HG02610 (cell line): ENCODE measurements around the gene ING2.
A peak's percentile ranks its signal among the peaks of the same experiment; 100 is the strongest.

Source experiments
- ATAC-seq: cut with Tn5 transposase; IDR thresholded peaks from one replicate; pipeline ENCODE4 v1.9.1; 2021; ENCODE audit warnings: mild to moderate bottlenecking, moderate library complexity; ENCODE audit not compliant: unreplicated experiment

Gene ING2

DNA sequence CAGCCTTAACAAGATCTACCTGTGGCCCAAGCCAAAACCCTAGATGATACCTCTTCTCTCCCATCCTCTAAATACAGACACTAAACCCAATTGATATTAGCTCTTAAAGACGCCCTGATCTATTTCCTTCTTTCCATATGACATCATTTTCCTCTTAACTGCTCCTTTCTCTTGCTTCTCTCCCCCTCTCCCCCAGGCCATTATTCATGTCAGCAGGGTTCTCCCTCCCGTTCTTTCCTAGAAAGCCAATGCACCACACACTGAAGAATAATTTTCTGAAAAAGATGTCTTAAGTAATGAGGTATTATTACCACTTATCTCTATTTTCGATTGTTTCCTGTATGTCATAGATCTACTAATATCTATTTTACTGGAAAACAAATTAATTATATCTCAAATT, 9.7 kb upstream of the ING2 start:
- no peak for ATAC-seq

- no peak for ATAC-seq
Observed at GRCh38 chr4:183499389-183499788, 5.5 kb upstream of the ING2 start.

DNA sequence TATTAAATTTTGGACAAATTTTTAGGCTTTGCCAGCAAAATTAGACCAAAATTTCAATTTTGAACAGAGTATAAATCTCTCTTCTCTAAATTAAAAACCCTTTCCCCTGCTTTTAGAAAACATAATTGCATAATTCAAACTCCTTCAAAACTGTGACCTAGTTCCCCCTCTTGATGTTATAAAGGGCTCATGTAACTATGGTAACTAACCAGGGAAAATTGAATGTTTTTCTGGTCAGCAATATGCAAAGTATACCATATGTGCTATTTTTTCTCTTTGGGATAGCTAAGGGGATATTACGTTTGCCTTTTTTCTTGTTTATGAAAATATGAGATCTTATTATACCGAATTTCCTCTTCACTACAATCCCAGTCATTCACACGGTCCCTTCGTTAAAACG, 5.1 kb upstream of the ING2 start:
- no peak for ATAC-seq

DNA sequence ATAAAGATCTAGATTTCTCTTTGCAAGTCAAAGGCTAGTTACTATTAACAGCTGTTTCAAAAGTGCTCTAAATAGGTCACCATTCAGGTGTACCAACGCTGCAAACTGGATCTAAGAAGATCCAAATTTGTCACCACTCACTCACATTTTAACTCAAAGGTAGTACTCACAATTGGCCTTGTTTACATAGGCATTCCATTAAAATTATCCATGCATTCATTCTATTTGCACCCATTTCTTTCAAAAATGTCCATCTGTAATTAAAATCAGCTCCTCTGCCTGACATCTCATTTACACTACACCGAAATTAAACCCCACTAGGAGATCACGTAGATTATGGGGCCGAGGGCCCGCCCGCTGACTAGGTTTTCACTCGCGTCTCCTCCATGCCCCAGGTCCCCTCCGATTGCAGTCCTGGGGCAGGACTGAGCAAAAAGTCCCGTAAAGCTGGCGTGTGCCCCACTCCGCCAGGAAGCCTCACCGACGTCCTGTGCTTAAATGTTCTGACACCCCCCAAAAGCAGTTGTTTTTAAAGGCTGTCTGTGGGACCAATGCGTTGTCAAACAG, 1.3 kb upstream of the ING2 start:
- ATAC-seq = peak; percentile 0

DNA sequence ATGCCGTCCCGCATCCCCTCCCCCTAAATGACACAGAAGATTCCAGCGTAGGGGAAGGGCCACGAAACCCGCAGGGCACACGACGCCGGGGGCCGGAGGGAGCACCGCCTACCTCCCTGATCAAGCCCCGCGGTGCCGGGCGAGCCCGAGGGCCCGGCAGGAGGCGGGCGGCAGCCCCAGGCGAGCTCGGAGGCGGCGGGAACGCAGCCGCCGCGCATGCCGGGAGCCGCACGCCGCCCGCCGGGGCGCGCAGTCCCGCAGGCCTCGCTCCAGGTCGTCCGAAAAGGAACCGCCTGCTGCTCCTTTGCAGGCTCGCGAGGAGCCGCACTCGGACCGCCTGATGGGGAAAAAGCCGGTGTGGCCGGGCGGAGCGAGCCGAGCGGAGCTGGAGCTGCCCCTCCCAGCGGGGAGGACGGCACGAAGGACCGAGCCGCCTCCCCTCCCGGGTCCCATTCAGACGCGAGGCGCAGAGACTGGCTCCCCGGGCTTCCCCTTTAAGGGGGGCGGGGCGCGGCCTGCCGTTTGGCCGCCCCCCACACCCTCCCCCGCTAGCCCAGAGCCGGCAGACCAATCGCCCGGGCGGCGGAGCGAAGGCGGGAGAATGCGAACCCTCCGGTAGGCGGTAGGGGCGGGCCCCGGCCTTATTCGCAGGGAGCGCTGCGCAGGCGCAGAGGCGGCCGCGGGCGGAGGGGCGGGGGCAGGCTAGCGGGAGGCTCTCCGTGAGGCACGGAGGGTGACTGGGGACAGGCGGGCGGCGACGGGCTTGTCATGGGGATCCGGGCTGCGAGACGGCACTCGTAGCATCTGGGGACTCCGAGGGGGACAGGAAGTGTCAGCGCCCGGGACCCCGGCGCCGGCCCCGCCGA, 561 bp upstream of the ING2 start:
- ATAC-seq = peak; percentile 74

DNA sequence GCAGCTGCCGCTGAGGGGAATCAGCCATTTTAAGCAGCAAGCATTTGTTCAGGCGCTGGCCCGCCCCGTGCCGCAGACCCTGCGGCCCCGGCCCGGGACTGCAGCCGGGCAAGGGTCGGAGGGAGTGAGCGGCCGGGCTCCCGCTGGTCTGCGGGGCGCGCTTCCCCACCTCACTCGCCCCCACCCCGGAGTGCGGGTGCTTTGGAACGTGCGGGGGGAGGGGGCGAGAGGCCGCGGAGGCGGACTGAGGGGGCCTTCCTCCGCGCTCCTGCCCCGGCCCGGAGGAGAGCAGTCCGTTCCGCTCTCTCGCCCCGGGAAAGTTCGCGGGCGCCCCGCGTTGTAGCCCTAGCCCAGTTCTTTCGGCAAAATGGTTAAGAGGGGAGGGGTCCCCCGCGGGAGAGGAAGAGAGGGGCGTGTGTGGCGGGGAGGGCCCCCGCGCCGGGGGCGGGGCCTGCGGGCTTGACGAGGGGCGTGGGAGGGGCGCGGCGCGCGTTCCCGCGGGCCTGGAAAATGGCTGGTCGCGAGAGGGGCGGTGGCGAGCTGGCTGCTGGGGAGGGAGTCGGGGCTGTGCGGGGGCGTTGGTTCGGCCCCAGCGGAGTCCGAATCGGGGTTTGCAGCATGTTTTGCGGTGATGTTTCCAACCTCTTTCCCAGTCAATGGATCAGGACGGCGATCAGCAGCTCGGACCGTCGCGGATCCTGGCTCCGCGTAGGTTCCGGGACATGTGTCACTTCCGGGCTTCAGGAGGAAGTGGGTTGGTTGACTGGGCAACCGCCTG, 942 bp downstream of the ING2 start:
- peak; percentile 51 for ATAC-seq

- ATAC-seq = no peak
Observed at GRCh38 chr4:183506389-183506735, 1.5 kb downstream of the ING2 start.

DNA sequence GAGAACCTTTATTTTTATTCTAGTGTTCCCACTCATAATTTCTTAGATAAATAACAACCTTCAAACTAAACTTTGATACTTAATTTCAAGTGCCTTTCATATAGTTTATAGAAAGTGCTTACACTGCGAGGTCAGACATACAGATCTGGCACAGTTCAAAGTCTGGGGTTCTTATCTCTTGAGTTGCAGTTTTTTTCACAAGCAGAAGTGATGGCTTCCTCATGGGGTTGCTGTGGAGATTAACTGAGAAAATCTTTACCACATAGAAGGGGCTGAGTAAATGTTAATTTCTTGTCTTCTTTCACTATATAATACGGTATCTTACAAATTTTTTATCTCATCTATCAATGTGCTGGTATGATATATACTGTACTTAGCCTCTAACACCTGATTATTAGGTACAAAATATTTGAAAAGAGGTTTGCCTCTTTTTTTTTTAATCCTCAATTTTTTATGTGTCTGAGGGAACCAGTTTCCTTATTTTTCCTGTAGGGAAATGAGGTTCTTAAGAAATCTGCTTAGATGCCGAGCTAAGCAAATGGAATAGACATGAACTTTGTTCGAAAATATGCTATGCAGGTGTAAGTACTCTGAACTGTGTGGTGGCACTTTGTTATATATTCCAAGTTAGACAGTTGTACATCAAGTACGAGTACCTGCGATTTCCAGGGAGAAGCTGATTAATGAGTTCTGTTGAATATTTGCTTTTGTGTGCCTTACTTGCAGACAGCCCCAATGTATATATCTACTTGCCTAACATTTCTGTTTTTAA, 3.3 kb downstream of the ING2 start:
- ATAC-seq = no peak

- ATAC-seq = no peak
Observed at GRCh38 chr4:183508697-183509335, 4.0 kb downstream of the ING2 start.

DNA sequence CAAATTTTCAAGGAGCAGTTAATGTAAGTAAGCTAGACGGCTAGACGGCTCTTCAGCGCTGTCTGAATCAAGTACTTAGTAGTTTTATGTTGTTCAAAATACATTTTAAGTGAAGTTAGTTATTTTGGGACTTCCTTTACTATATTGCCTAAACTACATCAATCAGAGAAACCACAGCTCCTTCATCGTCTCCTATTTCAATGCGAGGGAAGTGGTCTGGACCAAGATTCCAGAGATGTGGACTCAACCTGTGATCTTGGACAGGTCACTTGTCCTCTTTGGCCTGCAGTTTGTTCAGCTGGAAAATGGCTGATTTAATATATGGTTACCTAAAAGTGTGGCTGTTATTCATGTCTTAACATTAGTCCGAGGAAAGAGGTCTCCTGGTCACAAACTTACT, 10.6 kb downstream of the ING2 start:
- ATAC-seq = no peak

DNA sequence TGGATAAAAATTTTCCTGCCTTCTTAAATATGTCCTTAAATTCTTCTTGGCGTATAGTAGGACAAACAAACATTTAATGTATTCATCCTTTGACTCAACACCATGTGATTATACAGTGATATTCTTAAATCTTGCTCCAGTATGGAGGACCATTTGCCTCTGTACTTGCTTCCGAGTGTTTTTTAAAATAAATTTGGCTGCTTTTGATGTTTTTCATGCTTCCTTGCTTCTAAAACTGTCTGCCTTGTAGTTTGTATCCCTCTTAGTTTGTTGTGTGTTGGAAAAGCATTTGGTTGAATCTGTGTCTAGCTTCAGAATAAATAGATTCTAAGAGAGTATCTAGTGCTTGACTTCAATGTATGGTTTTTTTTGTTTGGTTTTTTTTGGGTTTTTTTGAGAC, 12.3 kb downstream of the ING2 start:
- no peak for ATAC-seq

GRCh38 chr4:183517781-183518180, 12.9 kb downstream of the ING2 start:
- ATAC-seq = no peak

DNA sequence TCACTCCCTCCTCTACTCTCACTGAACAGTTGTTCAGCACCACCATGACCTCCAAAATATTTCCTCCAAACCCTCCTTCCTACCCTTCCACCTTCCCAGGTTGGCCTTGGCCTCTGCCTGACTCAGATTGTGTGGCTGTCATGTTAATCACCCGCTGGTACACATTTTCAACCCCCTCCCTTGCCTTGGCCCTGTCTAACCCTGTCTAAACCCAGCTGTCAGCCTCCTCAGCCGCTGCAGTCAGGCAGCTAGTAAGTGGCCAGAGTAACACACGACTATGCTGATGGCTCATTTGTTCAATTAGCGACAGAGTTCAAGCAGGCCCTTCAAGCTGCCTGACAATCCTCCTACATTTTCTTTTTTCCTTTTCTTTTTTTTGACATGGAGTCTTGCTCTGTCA, 18.0 kb downstream of the ING2 start:
- ATAC-seq = no peak

DNA sequence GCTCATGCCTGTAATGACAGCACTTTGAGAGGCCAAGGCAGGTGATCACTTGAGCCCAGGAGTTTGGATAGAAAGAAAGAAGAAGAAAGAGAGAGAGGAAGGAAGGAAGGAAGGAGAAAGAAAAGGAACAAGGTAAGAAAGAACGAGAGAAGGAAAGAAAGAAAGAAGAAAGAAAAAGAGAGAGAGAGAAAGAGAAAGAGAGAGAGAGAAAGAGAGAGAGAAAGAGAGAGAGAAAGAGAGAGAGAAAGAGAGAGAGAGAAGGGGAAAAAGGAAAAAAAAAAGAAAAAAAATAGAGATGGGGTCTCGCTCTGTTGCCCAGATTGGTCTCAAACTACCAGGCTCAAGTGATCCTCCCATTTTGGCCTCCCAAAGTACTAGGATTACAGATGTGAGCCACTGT, 22.5 kb downstream of the ING2 start:
- ATAC-seq = no peak

GRCh38 chr4:183532821-183533220, 28.0 kb downstream of the ING2 start:
- ATAC-seq = no peak

DNA sequence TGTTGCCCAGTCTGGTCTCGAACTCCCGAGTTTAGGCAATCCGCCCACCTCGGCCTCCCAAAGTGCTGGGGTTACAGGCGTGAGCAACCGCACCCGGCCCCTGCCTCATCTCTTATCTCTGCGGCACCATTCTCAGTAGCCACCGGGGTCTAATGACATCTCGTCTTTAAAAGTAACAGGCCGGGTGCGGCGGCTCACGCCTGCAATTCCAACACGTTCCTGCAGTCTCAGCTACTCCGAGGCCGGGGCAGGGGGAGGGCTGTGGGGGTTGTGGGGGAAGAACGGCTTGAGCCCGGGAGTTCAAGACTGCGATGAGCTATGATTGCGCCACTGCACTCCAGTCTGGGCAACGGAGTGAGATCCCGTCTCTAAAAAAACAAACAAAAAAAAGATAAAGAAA, 28.8 kb downstream of the ING2 start:
- no peak for ATAC-seq

DNA sequence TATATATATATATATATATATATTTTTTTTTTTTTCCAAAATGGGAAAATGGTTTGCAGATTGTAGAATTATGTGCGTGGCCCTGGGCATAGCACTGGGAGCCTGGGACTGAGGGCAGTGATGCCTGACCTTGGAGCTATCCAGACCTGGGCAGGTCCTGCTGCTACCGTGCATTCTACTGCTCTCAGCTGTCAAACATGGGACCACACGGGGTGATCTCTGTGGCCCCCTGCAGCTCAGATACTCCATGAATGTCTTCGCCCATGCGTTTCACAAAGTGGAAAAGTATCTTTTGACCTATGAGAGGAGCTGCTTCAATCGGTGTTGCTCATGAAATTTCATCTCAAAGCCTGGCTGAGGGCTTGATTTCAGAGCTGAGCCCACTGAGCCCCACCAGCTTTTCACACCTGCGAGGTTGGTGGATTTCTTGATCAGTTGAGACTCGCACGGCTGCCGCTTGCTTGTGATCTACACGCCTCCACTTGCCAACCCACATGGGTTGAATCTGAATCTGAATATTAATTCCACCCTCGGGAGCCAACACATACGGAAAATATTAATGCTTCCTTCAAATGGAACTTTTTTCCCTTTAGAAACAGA, 35.7 kb downstream of the ING2 start:
- ATAC-seq = no peak

DNA sequence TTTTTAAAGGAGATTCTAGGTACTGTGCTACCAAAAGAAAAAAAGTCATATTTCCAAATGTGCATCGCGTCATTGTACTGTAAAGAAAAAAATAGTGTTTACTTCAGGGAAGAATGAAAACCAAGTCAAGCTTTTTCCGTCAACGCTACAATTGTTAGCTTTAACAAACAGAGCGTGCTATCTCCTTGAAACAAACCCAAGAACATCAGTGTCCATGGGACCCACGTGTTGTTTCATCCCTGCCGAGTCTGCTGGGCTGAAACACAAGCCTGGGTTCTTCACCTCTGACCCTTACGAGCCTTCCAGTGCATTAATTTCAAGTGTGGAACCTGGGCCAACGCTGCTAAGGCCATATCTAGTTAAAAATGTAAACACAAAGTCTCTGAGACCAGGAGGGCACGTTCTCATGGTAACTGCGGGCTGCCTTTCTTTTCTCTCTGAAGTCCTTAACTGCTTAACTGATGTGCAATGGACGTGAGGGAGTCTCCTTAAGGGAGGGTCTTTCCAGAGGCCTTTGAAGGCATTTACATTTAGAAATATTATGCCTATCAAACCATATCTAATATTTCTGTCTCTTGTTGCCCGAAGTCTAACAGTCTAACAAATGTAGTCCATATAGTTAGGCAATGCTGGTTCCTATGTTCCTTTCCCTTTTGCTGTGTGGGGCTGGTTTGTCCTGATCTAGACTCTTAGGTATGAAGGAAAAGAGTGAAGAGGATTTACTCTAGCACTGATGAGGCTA, 36.3 kb downstream of the ING2 start:
- ATAC-seq = no peak

DNA sequence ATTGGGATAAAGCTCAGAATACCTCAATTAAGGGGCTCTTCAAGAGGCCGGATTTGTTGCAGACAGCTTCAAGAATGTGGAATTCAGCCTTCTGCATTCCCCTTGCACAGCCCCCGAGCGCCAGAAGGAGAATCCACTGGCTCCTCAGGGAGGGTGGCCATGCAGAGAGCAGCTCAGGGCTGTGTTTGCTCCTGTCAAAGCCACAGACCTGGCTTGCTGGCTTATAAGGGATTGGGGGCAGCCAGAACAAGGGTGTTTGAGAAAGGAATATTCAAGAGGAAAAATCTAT, 36.8 kb downstream of the ING2 start:
- no peak for ATAC-seq

GRCh38 chr4:183543435-183543834, 38.6 kb downstream of the ING2 start:
- ATAC-seq = no peak
